ENCODE results near the gene SLC24A1. TPM values are rescaled to one million over a fixed set of nuclear protein-coding genes. Genes with fewer than 3 reads are reported as not detected.

The SLC24A1 gene
- total and polyA plus RNA-seq, 5 donors, result 2.3 to 3.1 (median 2.5) TPM

DNA sequence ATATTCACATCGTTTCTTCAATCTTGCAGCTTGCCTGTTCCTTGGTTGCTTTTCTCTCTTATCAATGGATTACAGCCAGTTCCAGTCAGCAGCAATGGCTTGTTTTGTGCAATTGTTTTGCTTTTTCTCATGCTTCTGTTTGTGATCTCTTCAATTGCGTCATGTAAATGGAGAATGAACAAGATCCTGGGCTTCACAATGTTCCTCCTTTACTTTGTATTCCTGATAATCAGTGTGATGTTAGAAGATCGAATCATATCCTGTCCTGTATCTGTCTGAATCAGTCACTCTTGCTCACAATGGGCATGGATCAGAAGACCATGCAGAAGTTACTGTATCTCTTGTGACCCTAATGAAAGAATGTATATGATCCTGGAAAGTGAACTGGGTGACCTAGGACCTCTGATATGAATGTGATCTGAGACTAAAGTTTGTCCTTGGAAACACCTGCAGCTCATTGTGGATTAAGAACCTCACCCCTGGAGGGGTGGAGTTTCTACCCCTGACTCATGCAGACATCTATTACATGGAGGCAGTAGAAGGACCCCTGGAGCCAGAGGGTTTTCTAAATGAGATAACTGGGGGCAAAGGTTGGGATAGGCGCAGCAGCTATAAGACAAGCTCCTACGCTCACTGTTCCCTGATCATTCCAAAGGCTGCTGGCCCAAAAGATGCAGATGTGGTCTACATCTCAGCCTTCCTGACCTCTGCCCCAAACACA, 32.2 kb downstream of the SLC24A1 start:
- Histone ChIP-seq H3K9me3 (ENCODE audit: control insufficient read depth, low read length) (no peaks in the 10 kb centered on the region), H3K4me1 (ENCODE audit: control insufficient read depth, insufficient read depth, low read length) (no peaks in the 10 kb centered on the region), H3K27ac (ENCODE audit: low read length) (no peak overlapping the region), H3K4me3 (ENCODE audit: low read length) (no peak overlapping the region), H3K27me3 (ENCODE audit: control insufficient read depth, insufficient read depth) (no peaks in the 10 kb centered on the region)
- ATAC-seq, result no peak
- intact Hi-C loops (cut with DNase I), result no loop called here
- DNase-seq, result no peak
- WGBS, result 90% methylated on average over 5 of the region's 5 CpGs

DNA sequence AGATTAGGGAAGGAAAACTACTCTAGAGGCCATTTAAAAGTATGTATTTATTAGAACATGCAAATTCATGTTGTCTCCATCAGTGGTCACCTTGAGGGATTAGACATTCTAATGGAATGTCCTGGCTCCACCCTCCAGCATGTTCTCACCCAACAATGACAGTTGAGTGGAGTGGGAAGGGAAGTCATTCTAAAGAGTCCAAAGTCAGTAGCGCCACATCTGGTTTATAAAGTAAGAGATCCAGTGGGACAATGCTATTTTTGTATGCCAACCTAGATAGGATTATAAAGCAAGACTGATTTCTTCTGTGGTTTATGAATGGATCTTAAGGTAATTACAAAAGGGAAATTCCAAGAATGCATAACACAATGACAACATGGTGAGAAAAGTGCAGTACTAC, 33.3 kb downstream of the SLC24A1 start:
- ATAC-seq (peak in 1 of 2 donors; percentile 52), DNase-seq (no peak)
- Histone ChIP-seq H3K27ac (ENCODE audit: low read length) (no peak overlapping the region), H3K4me3 (ENCODE audit: low read length) (no peak overlapping the region), H3K9me3 (ENCODE audit: control insufficient read depth, low read length) (no peaks in the 10 kb centered on the region), H3K27me3 (ENCODE audit: control insufficient read depth, insufficient read depth) (no peaks in the 10 kb centered on the region), H3K4me1 (ENCODE audit: control insufficient read depth, insufficient read depth, low read length) (no peaks in the 10 kb centered on the region)
- intact Hi-C loops (cut with DNase I), result no loop called here
- 60% methylated on average over 1 of the region's 1 CpG for WGBS

DNA sequence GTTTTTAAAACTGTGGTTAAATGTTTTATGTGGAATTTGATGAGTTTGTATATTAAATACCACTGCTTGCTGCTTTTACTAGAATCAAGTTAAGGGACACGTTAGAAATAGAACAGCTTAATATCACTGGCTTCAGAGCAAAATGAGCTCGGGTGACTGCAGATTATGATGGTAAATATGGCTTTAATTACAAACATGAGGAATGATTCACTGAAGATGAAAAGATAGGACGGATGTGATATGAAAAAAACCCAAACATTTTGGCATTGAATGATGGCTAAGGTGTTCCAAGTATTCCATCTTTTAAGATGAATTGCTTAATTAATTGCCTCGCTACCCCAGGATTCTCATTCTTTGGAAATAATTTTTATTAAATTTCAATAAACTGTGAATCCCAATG, 33.7 kb downstream of the SLC24A1 start:
- Histone ChIP-seq H3K27ac (ENCODE audit: low read length) (no peak overlapping the region), H3K9me3 (ENCODE audit: control insufficient read depth, low read length) (no peaks in the 10 kb centered on the region), H3K4me3 (ENCODE audit: low read length) (no peak overlapping the region), H3K4me1 (ENCODE audit: control insufficient read depth, insufficient read depth, low read length) (no peaks in the 10 kb centered on the region), H3K27me3 (ENCODE audit: control insufficient read depth, insufficient read depth) (no peaks in the 10 kb centered on the region)
- no peak for DNase-seq
- ATAC-seq, result no peak
- intact Hi-C loops (cut with DNase I), result no loop called here
- WGBS, result 83% methylated on average over 4 of the region's 4 CpGs

DNA sequence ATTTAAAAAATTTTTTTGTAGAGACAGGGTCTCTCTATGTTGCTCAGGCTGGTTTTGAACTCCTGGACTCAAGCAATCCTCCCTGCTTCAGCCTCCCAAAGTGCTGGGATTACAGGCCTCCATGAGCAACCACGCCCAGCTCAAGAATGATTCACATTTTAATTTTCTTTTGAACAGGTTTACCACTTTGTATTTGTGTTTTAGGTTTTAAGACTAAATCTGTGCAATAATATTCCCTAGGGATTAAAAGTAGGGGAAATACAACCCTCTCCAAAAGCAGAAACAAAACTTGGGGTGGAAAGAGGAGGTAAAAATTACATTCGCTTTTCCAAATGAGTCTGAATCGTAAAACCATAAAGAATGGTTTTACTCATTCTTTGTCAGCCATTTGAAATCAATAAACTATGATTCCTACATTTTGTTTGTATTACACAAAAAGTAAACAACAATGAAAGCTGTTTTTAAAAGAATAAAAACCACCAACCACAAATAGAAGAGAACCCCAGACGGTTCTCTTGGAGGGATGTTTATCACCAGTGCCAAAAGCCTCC, 37.8 kb downstream of the SLC24A1 start:
- no peak for DNase-seq
- Histone ChIP-seq H3K4me3 (ENCODE audit: low read length) (no peak overlapping the region), H3K4me1 (ENCODE audit: control insufficient read depth, insufficient read depth, low read length) (no peaks in the 10 kb centered on the region), H3K27ac (ENCODE audit: low read length) (no peak overlapping the region), H3K27me3 (ENCODE audit: control insufficient read depth, insufficient read depth) (no peaks in the 10 kb centered on the region), H3K9me3 (ENCODE audit: control insufficient read depth, low read length) (no peaks in the 10 kb centered on the region)
- WGBS, result 90% methylated on average over 4 of the region's 4 CpGs
- intact Hi-C loops (cut with DNase I), result no loop called here
- no peak for ATAC-seq

DNA sequence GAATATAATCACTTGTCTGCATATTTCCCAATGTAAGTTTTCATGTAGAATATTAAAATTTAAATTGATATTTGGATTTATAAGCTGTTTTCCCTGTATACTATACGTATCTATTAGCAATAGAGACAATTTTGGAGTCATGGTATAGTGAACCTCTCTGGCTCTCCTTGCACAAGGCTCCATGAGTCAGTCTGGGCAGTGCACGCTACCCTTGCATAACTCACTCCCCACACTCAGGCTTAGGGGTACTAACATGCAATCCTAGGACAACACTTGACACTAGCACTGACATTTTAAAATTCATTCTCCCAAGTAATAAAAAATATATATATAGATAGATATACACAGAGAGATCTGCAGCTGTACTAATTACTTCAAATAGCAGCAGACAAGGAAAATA, 39.2 kb downstream of the SLC24A1 start:
- Histone ChIP-seq H3K9me3 (ENCODE audit: control insufficient read depth, low read length) (no peaks in the 10 kb centered on the region), H3K27me3 (ENCODE audit: control insufficient read depth, insufficient read depth) (no peaks in the 10 kb centered on the region), H3K4me1 (ENCODE audit: control insufficient read depth, insufficient read depth, low read length) (no peaks in the 10 kb centered on the region), H3K27ac (ENCODE audit: low read length) (no peak overlapping the region), H3K4me3 (ENCODE audit: low read length) (no peak overlapping the region)
- WGBS, result 90% methylated on average over 2 of the region's 2 CpGs
- intact Hi-C loops (cut with DNase I), result no loop called here
- ATAC-seq, result no peak
- no peak for DNase-seq

DNA sequence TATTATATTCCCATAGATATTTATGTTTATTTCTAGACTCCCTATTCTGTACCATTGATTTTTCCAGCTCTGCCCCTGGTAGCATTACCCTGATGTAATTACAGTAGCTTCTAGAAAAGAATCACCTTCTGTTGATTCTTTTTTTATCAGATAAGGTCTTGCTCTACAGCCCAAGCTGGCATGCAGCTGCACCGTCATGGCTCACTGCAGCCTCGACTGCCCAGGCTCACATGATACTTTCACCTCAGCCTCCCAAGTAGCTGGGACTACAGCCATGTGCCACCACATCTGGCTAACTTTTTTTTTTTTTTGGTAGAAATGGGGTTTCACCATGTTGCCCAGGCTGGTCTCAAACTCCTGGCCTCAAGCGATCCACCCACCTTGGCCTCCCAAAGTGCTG, 41.8 kb downstream of the SLC24A1 start:
- Histone ChIP-seq H3K27ac (ENCODE audit: low read length) (no peak overlapping the region), H3K4me3 (ENCODE audit: low read length) (no peak overlapping the region), H3K4me1 (ENCODE audit: control insufficient read depth, insufficient read depth, low read length) (no peaks in the 10 kb centered on the region), H3K9me3 (ENCODE audit: control insufficient read depth, low read length) (no peaks in the 10 kb centered on the region), H3K27me3 (ENCODE audit: control insufficient read depth, insufficient read depth) (no peaks in the 10 kb centered on the region)
- intact Hi-C loops (cut with DNase I), result no loop called here
- no peak for ATAC-seq
- no peak for DNase-seq
- 94% methylated on average over 3 of the region's 3 CpGs for WGBS

DNA sequence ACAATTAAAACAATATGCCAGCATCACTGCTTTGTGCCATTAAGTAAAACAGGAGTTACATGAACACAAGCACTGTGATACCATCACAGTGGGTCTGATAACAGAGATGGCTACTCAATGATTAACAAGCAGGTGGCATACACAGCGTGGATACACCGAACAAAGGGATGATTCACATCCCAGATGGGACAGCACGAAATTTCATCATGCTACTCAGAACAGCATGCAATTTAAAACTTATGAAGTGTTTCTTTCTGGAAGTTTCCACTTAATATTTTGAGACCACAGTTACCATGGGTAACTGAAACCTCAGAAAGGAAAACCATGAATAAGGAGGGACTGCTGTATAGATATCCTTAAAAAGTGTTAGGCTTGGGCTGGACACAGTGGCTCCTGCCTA, 44.5 kb downstream of the SLC24A1 start:
- H3K4me3 ChIP-seq (ENCODE audit: low read length), result no peak overlapping the region
- no peaks in the 10 kb centered on the region for H3K4me1 ChIP-seq (ENCODE audit: control insufficient read depth, insufficient read depth, low read length)
- no peak for ATAC-seq
- H3K9me3 ChIP-seq (ENCODE audit: control insufficient read depth, low read length), result no peaks in the 10 kb centered on the region
- WGBS, result 87% methylated on average over 3 of the region's 3 CpGs
- intact Hi-C loops (cut with DNase I), result no loop called here
- DNase-seq, result no peak
- no peaks in the 10 kb centered on the region for H3K27me3 ChIP-seq (ENCODE audit: control insufficient read depth, insufficient read depth)
- H3K27ac ChIP-seq (ENCODE audit: low read length), result no peak overlapping the region

DNA sequence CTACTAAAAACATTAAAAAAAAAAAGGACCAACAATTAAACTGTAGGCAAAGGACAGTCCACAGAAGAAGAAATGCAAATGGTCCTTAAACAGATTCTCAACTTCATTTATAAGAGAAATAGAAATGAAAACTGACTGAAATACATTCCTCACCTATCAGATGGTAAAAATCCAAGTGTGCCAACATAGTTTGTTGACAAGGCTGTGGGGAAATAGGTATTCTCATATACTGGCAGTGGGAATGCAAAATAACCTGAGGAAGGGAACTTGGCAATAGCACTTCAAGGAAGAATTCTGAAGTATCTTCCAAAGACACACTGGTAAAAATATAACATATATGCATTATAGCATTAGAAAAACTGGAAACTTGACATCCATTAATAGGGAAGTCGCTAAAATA, 53.8 kb downstream of the SLC24A1 start:
- ATAC-seq, result no peak
- DNase-seq, result no peak
- H3K27me3 ChIP-seq (ENCODE audit: control insufficient read depth, insufficient read depth), result no peaks in the 10 kb centered on the region
- H3K9me3 ChIP-seq (ENCODE audit: control insufficient read depth, low read length), result no peaks in the 10 kb centered on the region
- no peak overlapping the region for H3K27ac ChIP-seq (ENCODE audit: low read length)
- no peaks in the 10 kb centered on the region for H3K4me1 ChIP-seq (ENCODE audit: control insufficient read depth, insufficient read depth, low read length)
- intact Hi-C loops (cut with DNase I), result no loop called here
- no peak overlapping the region for H3K4me3 ChIP-seq (ENCODE audit: low read length)
- 71% methylated on average over 1 of the region's 1 CpG for WGBS

DNA sequence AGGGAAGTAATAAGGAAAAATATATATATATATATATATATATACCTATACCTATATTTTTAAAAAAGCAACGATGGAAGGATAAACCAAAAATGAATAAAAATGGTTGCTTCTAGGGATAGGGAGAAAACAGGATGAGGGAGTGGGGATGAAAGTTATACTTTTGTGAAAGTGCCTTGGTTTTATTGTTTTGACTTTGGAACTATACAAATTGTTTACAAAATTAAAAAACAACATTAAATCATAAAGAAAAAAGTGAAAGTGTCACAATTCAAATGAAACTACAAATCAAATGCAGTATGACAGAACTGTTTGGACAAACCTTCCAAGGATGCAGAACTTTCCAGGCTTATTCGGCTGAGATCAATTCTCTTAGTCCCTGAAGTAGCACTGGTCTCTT, 54.4 kb downstream of the SLC24A1 start:
- Histone ChIP-seq H3K4me1 (ENCODE audit: control insufficient read depth, insufficient read depth, low read length) (no peaks in the 10 kb centered on the region), H3K9me3 (ENCODE audit: control insufficient read depth, low read length) (no peaks in the 10 kb centered on the region), H3K27me3 (ENCODE audit: control insufficient read depth, insufficient read depth) (no peaks in the 10 kb centered on the region), H3K27ac (ENCODE audit: low read length) (no peak overlapping the region), H3K4me3 (ENCODE audit: low read length) (no peak overlapping the region)
- intact Hi-C loops (cut with DNase I), result no loop called here
- no peak for DNase-seq
- no peak for ATAC-seq
- WGBS, result 84% methylated on average over 2 of the region's 2 CpGs

DNA sequence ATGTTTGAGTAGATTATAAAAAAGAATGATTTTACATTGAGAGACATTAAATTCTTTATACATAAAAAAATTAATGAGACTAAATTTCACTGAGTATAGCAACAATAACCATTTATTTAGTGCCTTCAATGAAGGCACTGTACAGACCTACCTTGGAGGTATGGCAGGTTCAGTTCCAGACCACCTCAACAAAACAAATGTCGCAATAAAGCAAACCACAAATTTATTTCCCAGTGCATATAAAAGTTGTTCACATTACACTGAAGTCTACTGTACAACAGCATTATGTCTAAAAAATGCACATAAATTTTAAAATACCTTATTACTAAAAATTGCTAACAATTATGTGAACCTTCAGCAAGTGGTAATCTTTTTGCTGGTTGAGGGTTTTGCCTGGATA, 58.8 kb downstream of the SLC24A1 start:
- Histone ChIP-seq H3K4me3 (ENCODE audit: low read length) (no peak overlapping the region), H3K9me3 (ENCODE audit: control insufficient read depth, low read length) (no peaks in the 10 kb centered on the region), H3K27ac (ENCODE audit: low read length) (no peak overlapping the region), H3K4me1 (ENCODE audit: control insufficient read depth, insufficient read depth, low read length) (no peaks in the 10 kb centered on the region), H3K27me3 (ENCODE audit: control insufficient read depth, insufficient read depth) (no peaks in the 10 kb centered on the region)
- WGBS, result 97% methylated on average over 1 of the region's 1 CpG
- ATAC-seq (no peak), DNase-seq (no peak)
- intact Hi-C loops (cut with DNase I), result no loop called here

DNA sequence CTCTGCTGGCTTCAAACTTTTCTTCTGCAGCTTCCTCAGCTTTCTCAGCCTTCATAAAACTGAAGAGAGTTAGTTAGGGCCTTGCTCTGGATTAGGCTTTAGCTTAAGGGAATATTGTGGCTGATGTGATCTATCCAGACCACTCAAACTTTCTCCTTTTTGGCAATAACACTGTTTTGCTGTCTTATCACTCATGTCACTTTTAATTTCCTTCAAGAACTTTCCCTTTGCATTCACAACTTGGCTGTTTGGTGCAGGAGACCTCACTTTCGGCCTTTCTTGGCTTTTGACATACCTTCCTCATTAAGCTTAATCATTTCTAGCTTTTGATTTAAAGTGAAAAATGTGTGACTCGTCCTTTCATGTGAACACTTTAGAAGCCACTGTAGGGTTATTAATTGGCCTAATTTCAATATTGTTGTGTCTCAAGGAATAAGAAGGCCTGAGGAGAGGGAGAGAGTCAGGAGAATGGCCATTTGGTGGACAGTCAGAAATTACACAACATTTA, 60.7 kb downstream of the SLC24A1 start:
- DNase-seq (no peak), ATAC-seq (no peak)
- Histone ChIP-seq H3K4me3 (ENCODE audit: low read length) (no peak overlapping the region), H3K9me3 (ENCODE audit: control insufficient read depth, low read length) (no peaks in the 10 kb centered on the region), H3K27ac (ENCODE audit: low read length) (no peak overlapping the region), H3K27me3 (ENCODE audit: control insufficient read depth, insufficient read depth) (no peaks in the 10 kb centered on the region), H3K4me1 (ENCODE audit: control insufficient read depth, insufficient read depth, low read length) (no peaks in the 10 kb centered on the region)
- intact Hi-C loops (cut with DNase I), result no loop called here
- 79% methylated on average over 2 of the region's 2 CpGs for WGBS
